K562 (cell line): ENCODE data around the gene CDCP1. TPM values are rescaled to one million over a fixed set of nuclear protein-coding genes. Genes with fewer than 3 reads are reported as not detected.

Experiments
- HBP1 ChIP-seq: fragments of 450-650 bp; formaldehyde crosslinking; IDR thresholded peaks from 2 replicates; pipeline ENCODE4 v1.4.0; 2022; ENCODE audit warnings: missing genetic modification characterization
- MAFK ChIP-seq: IDR thresholded peaks from 2 replicates; pipeline ENCODE4 v1.6.1; 2011; ENCODE audit warnings: low read length, improper control_type of control experiment
- POLR2B ChIP-seq: fragments of 450-650 bp; IDR thresholded peaks from 2 replicates; pipeline ENCODE4 v1.6.1; 2018; ENCODE audit warnings: low read depth; ENCODE audit not compliant: partially characterized antibody
- POLR2H ChIP-seq: IDR thresholded peaks from 2 replicates; pipeline ENCODE4 v1.6.1; 2016; ENCODE audit warnings: missing genetic modification characterization, low read depth, mild to moderate bottlenecking, control low read depth, missing compliant biosample characterization, moderate library complexity
- PPARD ChIP-seq: fragments of 250-450 bp; sonication (Bioruptor Pico); IDR thresholded peaks from 2 replicates; pipeline ENCODE4 v1.8.0; 2022; ENCODE audit warnings: inconsistent platforms, mild to moderate bottlenecking, moderate library complexity
- RNF219 ChIP-seq: fragments of 250-450 bp; sonication (Bioruptor Pico); IDR thresholded peaks from 2 replicates; pipeline ENCODE4 v1.5.0; 2022; ENCODE audit warnings: mild to moderate bottlenecking
- SIN3B ChIP-seq: fragments of 450-650 bp; IDR thresholded peaks from 2 replicates; pipeline ENCODE4 v1.6.1; 2017; ENCODE audit warnings: low read depth, mild to moderate bottlenecking, moderate library complexity
- SMAD4 ChIP-seq: fragments of 250-450 bp; sonication (Bioruptor Pico); conservative IDR thresholded peaks from 2 replicates; pipeline ENCODE4 v1.8.0; 2021; ENCODE audit warnings: inconsistent platforms, mild to moderate bottlenecking, moderate library complexity
- THAP12 ChIP-seq: fragments of 250-450 bp; sonication (Bioruptor Pico); IDR thresholded peaks from 2 replicates; pipeline ENCODE4 v1.9.0; 2021; ENCODE audit warnings: mild to moderate bottlenecking, inconsistent platforms
- YY1 ChIP-seq, 3 experiments: IDR thresholded peaks; 2 replicates each; pipeline ENCODE4 v1.6.1; 2011; ENCODE audit warnings: low read length in 2 of 3, mild to moderate bottlenecking in 2 of 3, moderate library complexity in 2 of 3, borderline replicate concordance in 1 of 3, control low read depth in 1 of 3, low read depth in 1 of 3; ENCODE audit not compliant: insufficient read depth in 3 of 3, insufficient replicate concordance in 2 of 3, control insufficient read depth in 1 of 3, insufficient read length in 1 of 3; ENCODE audit errors: extremely low read depth in 1 of 3
- ZBTB11 ChIP-seq, 3 experiments: fragments of 200-800 bp in 1 of 3; fragments of 250-450 bp in 1 of 3; fragments of 450-650 bp in 1 of 3; sonication (Bioruptor Pico) in 1 of 3; sonication (Bioruptor generic) in 1 of 3; formaldehyde crosslinking in 1 of 3; IDR thresholded peaks; 2 replicates each; pipeline versions ENCODE4 v1.6.1 to v1.8.0; 2016 to 2022; ENCODE audit warnings: mild to moderate bottlenecking in 2 of 3, missing genetic modification characterization in 2 of 3, missing compliant biosample characterization in 1 of 3, moderate library complexity in 1 of 3
- ZHX1 ChIP-seq: fragments of 150-350 bp; conservative IDR thresholded peaks from 2 replicates; pipeline ENCODE4 v1.6.1; 2014; ENCODE audit warnings: low read length
- ZNF184 ChIP-seq: sonication (generic); formaldehyde crosslinking; IDR thresholded peaks from 2 replicates; pipeline ENCODE4 v1.5.0; 2020; ENCODE audit warnings: missing genetic modification reagents
- ZNF217 ChIP-seq: sonication (generic); formaldehyde crosslinking; IDR thresholded peaks from 2 replicates; pipeline ENCODE4 v1.8.0; 2022; ENCODE audit warnings: mild to moderate bottlenecking, missing genetic modification reagents
- ZNF589 ChIP-seq: fragments of 200-800 bp; sonication (Bioruptor generic); IDR thresholded peaks from 2 replicates; pipeline ENCODE4 v1.6.1; 2016; ENCODE audit warnings: low read depth, missing genetic modification characterization, missing compliant biosample characterization
- polyA plus RNA-seq, 8 experiments: library from polyadenylated mRNA; depleted of rRNA in 4 of 8; stranded (reverse) in 5 of 8; unstranded in 3 of 8; fragments of >200 nt; fragmentation: Nextera tagmentation in 2 of 8; fragmentation: Illumina TruSeq in 1 of 8; extraction: Ambion mirVana in 2 of 8; extraction: Trizol in 1 of 8; gene quantifications; 2 replicates each; pipeline versions ENCODE4 v1.2.1 to v1.2.3, GENCODE V29; 2011 to 2014; ENCODE audit warnings: inconsistent platforms in 1 of 8, missing spikeins in 1 of 8
- total RNA-seq, 7 experiments: library from RNA; depleted of rRNA in 6 of 7; stranded (reverse); fragments of >200 nt in 6 of 7; fragmentation: Illumina TruSeq in 2 of 7; extraction: Trizol in 2 of 7; gene quantifications; 2 replicates each; pipeline versions ENCODE4 v1.2.1 to v1.2.3, GENCODE V29; 2011 to 2021; ENCODE audit warnings: low replicate concordance in 1 of 7

Gene CDCP1
- total and polyA plus RNA-seq, 9 of the 15 experiments (the other 6 are each of a cell fraction or from before 2014, with no cell fraction given) = 3.9 to 16.4 (median 5.2) TPM

GRCh38 chr3:45065373-45065720, 80.8 kb downstream of the CDCP1 start (continued):
- TF ChIP-seq RNF219 (CRISPR knock-in tag) (no peak), ZNF217 (CRISPR knock-in tag) (no peak), POLR2B (no peak), ZHX1 (no peak), SIN3B (no peak), ZNF184 (CRISPR knock-in tag) (no peak), HBP1 (CRISPR knock-in tag) (no peak), PPARD (no peak), MAFK (no peak), SMAD4 (CRISPR knock-in tag) (no peak), POLR2H (tag) (no peak), ZBTB11 (CRISPR knock-in tag; IDR thresholded peaks at IDR 0.05) (peak in 1 of 3 experiments; percentile 61; a peak in 1 of 6 replicates), THAP12 (no peak), YY1 (IDR thresholded peaks at IDR 0.05; ENCODE audit: borderline replicate concordance in 1 of 3, control insufficient read depth in 1 of 3, extremely low read depth in 1 of 3, insufficient read depth in 3 of 3, insufficient read length in 1 of 3, insufficient replicate concordance in 2 of 3, low read depth in 1 of 3, low read length in 2 of 3) (no peak), ZNF589 (CRISPR knock-in tag) (peak; percentile 98)
